Measurements from ENCODE around the gene TMTC2. TPM values are rescaled to one million over a fixed set of nuclear protein-coding genes. Genes with fewer than 3 reads are reported as not detected.

TMTC2 gene
- total RNA-seq, 1 donor from 2014 or later = 3.6 TPM

DNA sequence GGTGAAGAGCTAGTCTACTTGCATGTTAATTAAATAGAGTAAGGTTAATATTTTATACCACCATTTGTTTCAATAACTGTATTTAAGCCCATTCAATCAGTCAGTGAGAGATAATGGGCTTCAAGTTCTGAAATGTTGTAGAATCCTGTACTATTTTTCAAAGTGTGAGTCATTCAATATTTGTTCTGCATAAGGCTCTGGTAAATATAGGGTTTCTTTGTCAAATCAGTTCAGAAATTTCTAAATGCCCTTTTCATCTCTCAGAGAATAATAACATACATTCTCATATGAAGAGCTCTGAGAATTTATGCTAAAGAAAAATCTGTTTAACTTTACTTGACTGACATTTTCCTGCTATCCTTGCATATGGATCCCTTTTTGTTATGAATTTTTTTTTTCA is 493.3 kb downstream of the TMTC2 start:
- TF ChIP-seq, protein P1, sequence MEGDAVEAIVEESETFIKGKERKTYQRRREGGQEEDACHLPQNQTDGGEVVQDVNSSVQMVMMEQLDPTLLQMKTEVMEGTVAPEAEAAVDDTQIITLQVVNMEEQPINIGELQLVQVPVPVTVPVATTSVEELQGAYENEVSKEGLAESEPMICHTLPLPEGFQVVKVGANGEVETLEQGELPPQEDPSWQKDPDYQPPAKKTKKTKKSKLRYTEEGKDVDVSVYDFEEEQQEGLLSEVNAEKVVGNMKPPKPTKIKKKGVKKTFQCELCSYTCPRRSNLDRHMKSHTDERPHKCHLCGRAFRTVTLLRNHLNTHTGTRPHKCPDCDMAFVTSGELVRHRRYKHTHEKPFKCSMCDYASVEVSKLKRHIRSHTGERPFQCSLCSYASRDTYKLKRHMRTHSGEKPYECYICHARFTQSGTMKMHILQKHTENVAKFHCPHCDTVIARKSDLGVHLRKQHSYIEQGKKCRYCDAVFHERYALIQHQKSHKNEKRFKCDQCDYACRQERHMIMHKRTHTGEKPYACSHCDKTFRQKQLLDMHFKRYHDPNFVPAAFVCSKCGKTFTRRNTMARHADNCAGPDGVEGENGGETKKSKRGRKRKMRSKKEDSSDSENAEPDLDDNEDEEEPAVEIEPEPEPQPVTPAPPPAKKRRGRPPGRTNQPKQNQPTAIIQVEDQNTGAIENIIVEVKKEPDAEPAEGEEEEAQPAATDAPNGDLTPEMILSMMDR (IDR thresholded peaks at IDR 0.05; ENCODE audit: unreplicated experiment) = no peak
- H3K27ac Mint-ChIP-seq (ENCODE audit: unreplicated experiment) = no peak overlapping the region
- H3K4me3 Mint-ChIP-seq (ENCODE audit: unreplicated experiment) = no peak overlapping the region
- H3K27me3 Mint-ChIP-seq (ENCODE audit: unreplicated experiment) = no peaks in the 10 kb centered on the region
- H3K9me3 Mint-ChIP-seq (ENCODE audit: unreplicated experiment) = no peaks in the 10 kb centered on the region
- DNase-seq (ENCODE audit: low spot score) = no peak
- no peaks in the 10 kb centered on the region for H3K36me3 Mint-ChIP-seq (ENCODE audit: low read depth, unreplicated experiment)
- H3K4me1 Mint-ChIP-seq (ENCODE audit: unreplicated experiment) = no peaks in the 10 kb centered on the region

DNA sequence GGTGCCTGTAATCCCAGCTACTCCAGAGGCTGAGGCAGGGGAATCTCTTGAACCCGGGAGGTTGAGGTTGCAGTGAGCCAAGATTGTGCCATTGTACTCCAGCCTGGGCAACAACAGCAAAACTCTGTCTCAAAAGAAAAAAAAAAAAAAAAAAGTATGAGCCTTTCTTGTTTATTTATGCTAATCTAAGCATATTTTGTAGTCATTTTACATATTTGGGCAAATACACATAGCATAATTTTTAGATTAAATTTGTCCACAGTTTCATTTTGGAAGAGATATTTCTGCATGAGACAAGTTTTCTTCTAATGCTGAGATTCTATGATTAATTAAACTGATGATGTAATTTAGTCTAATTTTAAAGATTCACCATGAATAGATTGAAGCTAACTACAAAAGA is 494.4 kb downstream of the TMTC2 start:
- no peaks in the 10 kb centered on the region for H3K4me1 Mint-ChIP-seq (ENCODE audit: unreplicated experiment)
- no peaks in the 10 kb centered on the region for H3K36me3 Mint-ChIP-seq (ENCODE audit: low read depth, unreplicated experiment)
- no peaks in the 10 kb centered on the region for H3K27me3 Mint-ChIP-seq (ENCODE audit: unreplicated experiment)

DNA sequence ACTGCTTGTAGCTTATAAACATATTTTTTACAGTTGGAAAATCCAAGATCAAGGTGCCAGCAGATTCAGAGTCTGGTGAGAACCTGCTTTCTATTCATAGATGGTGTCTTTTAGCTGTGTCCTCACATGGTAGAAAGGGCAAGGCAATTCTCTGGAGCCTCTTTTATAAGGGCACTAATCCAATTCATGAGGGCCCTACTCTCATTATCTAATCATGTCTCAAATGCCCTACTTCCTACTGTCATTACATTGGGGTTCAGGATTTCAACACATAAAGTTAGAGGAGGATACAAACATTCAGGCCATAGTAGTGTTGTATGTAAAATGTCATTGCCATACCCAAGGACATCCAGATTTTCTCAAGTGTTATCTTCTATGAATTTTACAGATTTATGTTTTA is 496.4 kb downstream of the TMTC2 start:
- Mint-ChIP-seq H3K9me3 (ENCODE audit: unreplicated experiment) (no peaks in the 10 kb centered on the region), H3K36me3 (ENCODE audit: low read depth, unreplicated experiment) (no peaks in the 10 kb centered on the region), H3K4me3 (ENCODE audit: unreplicated experiment) (no peak overlapping the region), H3K4me1 (ENCODE audit: unreplicated experiment) (no peaks in the 10 kb centered on the region), H3K27me3 (ENCODE audit: unreplicated experiment) (no peaks in the 10 kb centered on the region), H3K27ac (ENCODE audit: unreplicated experiment) (no peak overlapping the region)
- TF ChIP-seq, protein P1 (IDR thresholded peaks at IDR 0.05; ENCODE audit: unreplicated experiment) = no peak
- DNase-seq (ENCODE audit: low spot score) = no peak

More for the DNA sequence above, 494.4 kb downstream of the TMTC2 start:
- Mint-ChIP-seq H3K9me3 (ENCODE audit: unreplicated experiment) (no peaks in the 10 kb centered on the region), H3K4me3 (ENCODE audit: unreplicated experiment) (no peak overlapping the region), H3K27ac (ENCODE audit: unreplicated experiment) (no peak overlapping the region)
- TF ChIP-seq, protein P1 (IDR thresholded peaks at IDR 0.05; ENCODE audit: unreplicated experiment) = no peak
- DNase-seq (ENCODE audit: low spot score) = no peak
